Esophagus squamous epithelium (tissue), 5 donors: Measurements from ENCODE around the gene PTPN18. TPM values are rescaled to one million over a fixed set of nuclear protein-coding genes. Genes with fewer than 3 reads are reported as not detected.
"Not testable (repeated sequence)": the region's sequence is repeated elsewhere in the genome, so short reads cannot be mapped to it uniquely, and the experiment has no call there.

Source experiments
- DNase-seq: peaks from one replicate; lab custom pipeline; 2025; lab: John Stamatoyannopoulos, UW
- H3K27ac ChIP-seq, 4 donors: fragments of 200-600 bp; sonication (generic); one replicate each; pipeline ENCODE4 v1.5.1; 2016 to 2019; ENCODE audit warnings: mild to moderate bottlenecking in 1 of 4
- H3K27me3 ChIP-seq, 4 donors: fragments of 200-600 bp; sonication (generic); 1 replicate in 3 of 4; 2 replicates in 1 of 4; pipeline versions ENCODE4 v1.5.1 to v1.6.0; 2017 to 2021; ENCODE audit warnings: antibody characterized with exemption in 1 of 4
- H3K36me3 ChIP-seq, 3 donors: fragments of 200-600 bp; sonication (generic); one replicate each; pipeline ENCODE4 v1.5.1; 2016 to 2019
- H3K4me1 ChIP-seq, 3 donors: fragments of 200-600 bp; sonication (generic); one replicate each; pipeline ENCODE4 v1.5.1; 2017 to 2019
- H3K4me3 ChIP-seq, 4 donors: fragments of 200-600 bp; sonication (generic); 1 replicate in 3 of 4; 2 replicates in 1 of 4; pipeline ENCODE4 v1.5.1; 2016 to 2019; ENCODE audit warnings: mild to moderate bottlenecking in 2 of 4, moderate library complexity in 1 of 4
- H3K9me3 ChIP-seq, 3 donors: fragments of 200-600 bp; sonication (generic); one replicate each; pipeline ENCODE4 v1.5.1; 2016 to 2019
- CTCF ChIP-seq, 6 experiments: fragments of 450-650 bp in 4 of 6; fragments of 200-600 bp in 2 of 6; sonication (generic) in 2 of 6; IDR thresholded peaks; one replicate each; pipeline ENCODE4 v1.5.1; 2016 to 2019; ENCODE audit warnings: antibody characterized with exemption in 6 of 6, mild to moderate bottlenecking in 4 of 6, moderate library complexity in 4 of 6
- POLR2A ChIP-seq, 4 donors: fragments of 450-650 bp; IDR thresholded peaks; one replicate each; pipeline ENCODE4 v1.6.1; 2017; ENCODE audit warnings: antibody characterized with exemption in 4 of 4, mild to moderate bottlenecking in 4 of 4, moderate library complexity in 3 of 4
- WGBS, 2 donors: methylation state at CpG; one replicate each; pipeline ENCODE4 v1.1.5; 2018; 5-methylcytosine and 5-hydroxymethylcytosine counted together
- intact Hi-C: fragments of 100-400 bp; cut with DNase I; formaldehyde crosslinking; loops from one replicate; pipeline ENCODE4 v1.15.0; 2022
- total RNA-seq, 4 donors: library from RNA; depleted of rRNA; stranded (reverse); fragments of >200 nt; gene quantifications; one replicate each; pipeline ENCODE4 v1.1.0, GENCODE V29; 2016
- donor health status: DM: yes; HTN: yes; CAD: no.

Gene PTPN18
- total RNA-seq, 4 donors from 2014 or later: 26.8 to 43.6 (median 35.5) TPM

GRCh38 chr2:130328710-130329109, 27.1 kb upstream of the PTPN18 start:
- 26 to 31% methylated on average over 2 of the region's 2 CpGs for WGBS, 2 donors
- TF ChIP-seq CTCF (IDR thresholded peaks at IDR 0.05) (no peak), POLR2A (IDR thresholded peaks at IDR 0.05) (no peak)

GRCh38 chr2:130332271-130333073, 23.4 kb upstream of the PTPN18 start:
- Histone ChIP-seq H3K27ac (no peak overlapping the region), H3K9me3 (no peaks in the 10 kb centered on the region), H3K4me3 (peak overlapping the region in 1 of 4 donors; percentile 39), H3K36me3 (no peaks in the 10 kb centered on the region), H3K27me3 (peaks cover 0 to 27% (median 3%) of the 10 kb centered on the region in 4 donors), H3K4me1 (peaks cover 0 to 37% (median 7%) of the 10 kb centered on the region in 3 donors)
- DNase-seq: no peak
- TF ChIP-seq CTCF (IDR thresholded peaks at IDR 0.05) (peak; percentile 80 to 96 (median 92)), POLR2A (IDR thresholded peaks at IDR 0.05) (no peak)
- 12 to 17% methylated on average over 16 to 20 of the region's 29 CpGs for WGBS, 2 donors
- intact Hi-C loops: no loop called here

More at GRCh38 chr2:130328710-130329109, 27.1 kb upstream of the PTPN18 start:
- intact Hi-C loops: no loop called here
- Histone ChIP-seq H3K4me3 (no peak overlapping the region), H3K27ac (peak overlapping the region in 1 of 4 donors; percentile 51), H3K9me3 (no peaks in the 10 kb centered on the region), H3K27me3 (peaks cover 0 to 59% (median 3%) of the 10 kb centered on the region in 4 donors), H3K36me3 (no peaks in the 10 kb centered on the region), H3K4me1 (peaks cover 0 to 29% (median 7%) of the 10 kb centered on the region in 3 donors)
- DNase-seq: no peak

GRCh38 chr2:130333253-130333652, 22.6 kb upstream of the PTPN18 start:
- H3K4me3 ChIP-seq, intact Hi-C loops, H3K36me3 ChIP-seq, H3K9me3 ChIP-seq, DNase-seq, H3K27ac ChIP-seq: not testable (repeated sequence)
- Histone ChIP-seq H3K4me1 (peaks cover 0 to 31% (median 7%) of the 10 kb centered on the region in 3 donors), H3K27me3 (peaks cover 0 to 20% (median 3%) of the 10 kb centered on the region in 4 donors)
- WGBS, 2 donors: 75 to 77% methylated on average over 6 to 7 of the region's 8 CpGs

GRCh38 chr2:130334026-130334425, 21.8 kb upstream of the PTPN18 start:
- intact Hi-C loops: no loop called here
- TF ChIP-seq CTCF (IDR thresholded peaks at IDR 0.05): no peak
- no peak for TF ChIP-seq POLR2A (IDR thresholded peaks at IDR 0.05)
- H3K4me3 ChIP-seq: no peak overlapping the region
- no peak for DNase-seq
- H3K4me1 ChIP-seq: peaks cover 0 to 24% (median 3%) of the 10 kb centered on the region in 3 donors
- H3K27ac ChIP-seq: no peak overlapping the region
- H3K9me3 ChIP-seq: no peaks in the 10 kb centered on the region
- peaks cover 0 to 14% (median 3%) of the 10 kb centered on the region in 4 donors for H3K27me3 ChIP-seq
- H3K36me3 ChIP-seq: peaks cover 0 to 15% (median 0%) of the 10 kb centered on the region in 3 donors
- 73 to 85% methylated on average over 4 to 6 of the region's 6 CpGs for WGBS, 2 donors

GRCh38 chr2:130335226-130335625, 20.6 kb upstream of the PTPN18 start:
- intact Hi-C loops: no loop called here
- H3K27me3 ChIP-seq: peaks cover 0 to 14% (median 3%) of the 10 kb centered on the region in 4 donors
- no peak for DNase-seq
- no peaks in the 10 kb centered on the region for H3K9me3 ChIP-seq
- peaks cover 0 to 24% (median 3%) of the 10 kb centered on the region in 3 donors for H3K4me1 ChIP-seq
- peaks cover 0 to 27% (median 0%) of the 10 kb centered on the region in 3 donors for H3K36me3 ChIP-seq
- no peak overlapping the region for H3K27ac ChIP-seq
- H3K4me3 ChIP-seq: no peak overlapping the region
- TF ChIP-seq CTCF (IDR thresholded peaks at IDR 0.05) (no peak), POLR2A (IDR thresholded peaks at IDR 0.05) (no peak)
